HG03064 (cell line): ENCODE data around the gene MTHFD2.
"Not testable (repeated sequence)": the region's sequence is repeated elsewhere in the genome, so short reads cannot be mapped to it uniquely, and the experiment has no call there.

Experiments used
- ATAC-seq: cut with Tn5 transposase; IDR thresholded peaks from one replicate; pipeline ENCODE4 v1.9.1; 2021; ENCODE audit warnings: low read depth; ENCODE audit not compliant: unreplicated experiment

Gene MTHFD2

GRCh38 chr2:74198461-74199274 lies at the start of gene MTHFD2:
TSS of gene MTHFD2 (plus strand) at chr2:74198615. CDS start at chr2:74198642, 27 bp downstream.
- peak; percentile 88 for ATAC-seq

- no peak for ATAC-seq
Measured at GRCh38 chr2:74149247-74149525, 49.2 kb upstream of the MTHFD2 start.

- no peak for ATAC-seq
Measured at GRCh38 chr2:74149570-74150319, 48.7 kb upstream of the MTHFD2 start.

GRCh38 chr2:74152954-74153353 lies 45.5 kb upstream of the MTHFD2 start:
- no peak for ATAC-seq

- ATAC-seq, result no peak
Measured at GRCh38 chr2:74155830-74156229, 42.6 kb upstream of the MTHFD2 start.

GRCh38 chr2:74162951-74163350 lies 35.5 kb upstream of the MTHFD2 start:
- no peak for ATAC-seq

GRCh38 chr2:74164761-74165160 lies 33.7 kb upstream of the MTHFD2 start:
- ATAC-seq, result no peak

- ATAC-seq, result no peak
Measured at GRCh38 chr2:74168739-74169138, 29.7 kb upstream of the MTHFD2 start.

GRCh38 chr2:74174909-74175308 lies 23.5 kb upstream of the MTHFD2 start:
- ATAC-seq, result no peak

- no peak for ATAC-seq
Measured at GRCh38 chr2:74177696-74178095, 20.7 kb upstream of the MTHFD2 start.

- peak; percentile 60 for ATAC-seq
Measured at GRCh38 chr2:74178211-74179062, 20.0 kb upstream of the MTHFD2 start, which contains the start of gene MOB1A. TSS of gene MOB1A (minus strand) at chr2:74178879. CDS start at chr2:74178674, 205 bp downstream.

GRCh38 chr2:74179063-74179865 lies 19.2 kb upstream of the MTHFD2 start:
- ATAC-seq, result peak; percentile 8

GRCh38 chr2:74181739-74182138 lies 16.7 kb upstream of the MTHFD2 start:
- ATAC-seq, result no peak

- ATAC-seq, result no peak
Measured at GRCh38 chr2:74183878-74184277, 14.5 kb upstream of the MTHFD2 start.

- peak; percentile 44 for ATAC-seq
Measured at GRCh38 chr2:74186038-74186437, 12.4 kb upstream of the MTHFD2 start.

GRCh38 chr2:74186706-74187105 lies 11.7 kb upstream of the MTHFD2 start:
- not testable (repeated sequence) for ATAC-seq

GRCh38 chr2:74188018-74188601 lies 10.3 kb upstream of the MTHFD2 start:
- ATAC-seq, result no peak

- ATAC-seq, result no peak
Measured at GRCh38 chr2:74188696-74189095, 9.7 kb upstream of the MTHFD2 start.

- ATAC-seq, result no peak
Measured at GRCh38 chr2:74191596-74192380, 6.6 kb upstream of the MTHFD2 start.
